NCI-H510A treated with DMSO at 0.1 percent for 48 hours (cell line): ENCODE measurements around the gene MB.
"Not testable (repeated sequence)": the region's sequence is repeated elsewhere in the genome, so short reads cannot be mapped to it uniquely, and the experiment has no call there.

Source experiments
- DNase-seq: peaks from one replicate; lab custom pipeline; 2025; lab: John Stamatoyannopoulos, UW

MB gene

GRCh38 chr22:35637254-35637653 is 20.1 kb upstream of the MB start:
- DNase-seq, result no peak

GRCh38 chr22:35634943-35635540 is 17.9 kb upstream of the MB start:
- DNase-seq, result no peak

- no peak for DNase-seq
These were observed 16.9 kb upstream of the MB start for GRCh38 chr22:35634015-35634414.

- no peak for DNase-seq
These were observed 16.4 kb upstream of the MB start for GRCh38 chr22:35633520-35633919.

GRCh38 chr22:35632935-35633334 is 15.8 kb upstream of the MB start:
- no peak for DNase-seq

GRCh38 chr22:35631597-35631996 is 14.5 kb upstream of the MB start:
- peak; percentile 17 for DNase-seq

- no peak for DNase-seq
These were observed 13.8 kb upstream of the MB start for GRCh38 chr22:35630891-35631290.

GRCh38 chr22:35630387-35630793 is 13.3 kb upstream of the MB start:
- DNase-seq, result no peak

- DNase-seq, result no peak
These were observed 12.5 kb upstream of the MB start for GRCh38 chr22:35629406-35630216.

- no peak for DNase-seq
These were observed 11.6 kb upstream of the MB start for GRCh38 chr22:35628732-35629131.

- DNase-seq, result peak; percentile 64
These were observed 10.3 kb upstream of the MB start for GRCh38 chr22:35627267-35628041.

GRCh38 chr22:35625763-35626432 is 8.8 kb upstream of the MB start:
- DNase-seq, result no peak

- no peak for DNase-seq
These were observed 7.4 kb upstream of the MB start for GRCh38 chr22:35624547-35624946.

- DNase-seq, result not testable (repeated sequence)
These were observed 6.8 kb upstream of the MB start for GRCh38 chr22:35623885-35624284.

- DNase-seq, result peak; percentile 87
These were observed 5.2 kb upstream of the MB start for GRCh38 chr22:35622191-35622913.

- no peak for DNase-seq
These were observed 4.3 kb upstream of the MB start for GRCh38 chr22:35621451-35621850.

- DNase-seq, result peak; percentile 11
These were observed 3.6 kb upstream of the MB start for GRCh38 chr22:35620624-35621251.

- no peak for DNase-seq
These were observed 2.4 kb upstream of the MB start for GRCh38 chr22:35619336-35620094.

- no peak for DNase-seq
These were observed 1.5 kb upstream of the MB start for GRCh38 chr22:35618427-35619223.

GRCh38 chr22:35616043-35616442 is 1.1 kb downstream of the MB start:
- no peak for DNase-seq
